ENCODE results near the gene CNTN2.

The CNTN2 gene

DNA sequence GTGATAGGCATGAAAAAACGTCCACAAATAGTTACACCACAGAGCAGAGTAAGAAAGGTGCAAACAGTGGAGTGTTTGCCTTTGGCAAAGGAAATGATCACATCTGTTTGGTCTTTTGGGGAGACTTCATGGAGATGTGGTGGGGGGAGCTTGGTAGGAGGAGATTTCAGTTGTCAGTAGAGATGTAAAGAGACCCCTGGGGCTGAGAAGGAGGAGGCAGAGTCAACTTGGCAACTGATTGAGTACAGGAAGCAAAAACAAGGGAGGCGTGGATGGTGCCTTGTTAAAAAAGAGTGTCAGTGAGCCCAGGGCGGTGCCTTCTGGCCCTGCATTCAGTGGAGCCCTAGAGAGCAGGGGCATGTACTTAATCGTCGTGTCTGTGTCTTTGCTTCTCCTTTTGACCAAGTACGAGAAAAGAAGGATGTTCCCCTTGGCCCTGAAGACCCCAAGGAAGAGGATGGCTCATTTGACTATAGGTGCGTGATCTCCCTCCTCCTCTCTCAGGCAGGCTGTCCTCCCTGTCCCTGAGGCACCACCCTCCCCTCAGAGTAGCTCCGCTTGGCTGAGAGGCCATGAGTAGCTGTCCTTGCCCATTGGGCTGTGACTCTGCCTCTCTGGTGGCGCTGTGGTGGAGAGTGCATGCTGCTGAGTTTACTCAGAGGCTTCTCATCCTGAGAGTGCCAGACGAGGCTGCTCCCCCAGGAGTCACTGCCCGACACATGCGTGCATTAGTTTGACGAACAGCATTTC is 30.4 kb upstream of the CNTN2 start:
- TF ChIP-seq, protein P1, sequence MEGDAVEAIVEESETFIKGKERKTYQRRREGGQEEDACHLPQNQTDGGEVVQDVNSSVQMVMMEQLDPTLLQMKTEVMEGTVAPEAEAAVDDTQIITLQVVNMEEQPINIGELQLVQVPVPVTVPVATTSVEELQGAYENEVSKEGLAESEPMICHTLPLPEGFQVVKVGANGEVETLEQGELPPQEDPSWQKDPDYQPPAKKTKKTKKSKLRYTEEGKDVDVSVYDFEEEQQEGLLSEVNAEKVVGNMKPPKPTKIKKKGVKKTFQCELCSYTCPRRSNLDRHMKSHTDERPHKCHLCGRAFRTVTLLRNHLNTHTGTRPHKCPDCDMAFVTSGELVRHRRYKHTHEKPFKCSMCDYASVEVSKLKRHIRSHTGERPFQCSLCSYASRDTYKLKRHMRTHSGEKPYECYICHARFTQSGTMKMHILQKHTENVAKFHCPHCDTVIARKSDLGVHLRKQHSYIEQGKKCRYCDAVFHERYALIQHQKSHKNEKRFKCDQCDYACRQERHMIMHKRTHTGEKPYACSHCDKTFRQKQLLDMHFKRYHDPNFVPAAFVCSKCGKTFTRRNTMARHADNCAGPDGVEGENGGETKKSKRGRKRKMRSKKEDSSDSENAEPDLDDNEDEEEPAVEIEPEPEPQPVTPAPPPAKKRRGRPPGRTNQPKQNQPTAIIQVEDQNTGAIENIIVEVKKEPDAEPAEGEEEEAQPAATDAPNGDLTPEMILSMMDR (IDR thresholded peaks at IDR 0.05; ENCODE audit: control extremely low read depth, extremely low read depth, low read depth, missing control alignments), result no peak
- no peak for DNase-seq (ENCODE audit: extremely low spot score)
- CTCF ChIA-PET, result interaction anchor here (2.7 kb wide), 1 partner anchor 49 kb away, joined by 17 read pairs; no protein-coding TSS in a partner anchor
- POLR2A ChIA-PET, result no interaction called here

DNA sequence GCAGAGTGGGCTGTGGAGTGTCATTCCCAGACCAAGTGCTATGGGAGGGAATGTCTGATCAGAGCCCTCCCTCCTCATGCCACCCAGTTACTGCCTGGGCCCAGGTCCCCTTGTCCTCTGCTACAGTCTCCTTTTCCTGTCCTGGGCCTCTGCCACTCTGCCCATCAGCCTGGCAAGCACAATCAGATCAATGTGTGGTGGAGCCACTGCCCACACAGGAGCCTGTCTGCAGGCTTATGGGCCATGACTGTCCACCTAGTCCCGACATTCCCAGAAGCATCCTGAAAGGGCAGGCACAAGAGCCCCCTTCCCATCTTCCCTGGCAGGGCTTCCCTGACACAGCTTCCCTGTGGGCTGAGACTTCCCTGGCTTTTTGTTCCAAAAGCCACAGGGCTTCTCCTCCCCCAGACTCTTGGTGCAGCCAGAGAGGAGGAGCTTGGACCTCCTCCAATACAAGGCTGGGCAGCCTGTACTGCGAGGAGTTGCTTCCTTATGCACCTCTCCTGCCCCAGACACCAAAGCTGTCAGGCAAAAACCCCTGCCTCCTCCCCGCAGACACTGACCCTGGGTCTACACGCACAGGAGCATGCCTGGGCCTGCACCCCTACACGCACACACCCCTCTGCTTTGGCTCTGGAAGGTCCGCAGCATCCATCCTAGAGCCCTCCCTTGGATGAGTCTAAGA is 29.2 kb upstream of the CNTN2 start:
- ChIA-PET POLR2A (no interaction called here), CTCF (interaction anchor here (1.0 to 2.7 kb wide), 3 partner anchors 27 to 48 kb away, joined by 3 to 17 read pairs (median 4); no protein-coding TSS in a partner anchor)
- no peak for DNase-seq (ENCODE audit: extremely low spot score)
- TF ChIP-seq, protein P1 (IDR thresholded peaks at IDR 0.05; ENCODE audit: control extremely low read depth, extremely low read depth, low read depth, missing control alignments), result no peak

DNA sequence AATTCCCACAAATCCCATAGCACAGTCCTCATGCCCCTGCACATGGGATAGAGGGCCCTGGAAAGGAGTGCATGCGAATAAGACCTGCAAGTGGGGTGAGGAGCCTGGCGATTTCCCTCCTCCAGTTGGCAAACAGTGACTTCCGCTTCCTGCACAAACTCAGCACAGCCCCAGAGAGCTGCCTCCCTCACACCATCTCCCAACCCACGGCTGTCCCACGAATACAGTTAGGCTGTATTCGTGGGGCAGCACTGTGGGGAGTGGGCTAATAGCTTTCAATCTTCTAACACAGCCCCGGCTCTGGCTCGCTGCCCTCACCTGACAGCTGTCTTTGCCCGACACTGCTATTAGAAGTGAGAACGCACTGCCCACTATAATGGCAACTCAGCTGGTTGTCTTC is 28.2 kb upstream of the CNTN2 start:
- ChIA-PET CTCF (interaction anchor here (1.0 to 2.7 kb wide), 3 partner anchors 38 to 339 kb away, joined by 3 to 17 read pairs (median 4); no protein-coding TSS in a partner anchor), POLR2A (no interaction called here)
- TF ChIP-seq, protein P1 (IDR thresholded peaks at IDR 0.05; ENCODE audit: control extremely low read depth, extremely low read depth, low read depth, missing control alignments), result no peak
- DNase-seq (ENCODE audit: extremely low spot score), result no peak

DNA sequence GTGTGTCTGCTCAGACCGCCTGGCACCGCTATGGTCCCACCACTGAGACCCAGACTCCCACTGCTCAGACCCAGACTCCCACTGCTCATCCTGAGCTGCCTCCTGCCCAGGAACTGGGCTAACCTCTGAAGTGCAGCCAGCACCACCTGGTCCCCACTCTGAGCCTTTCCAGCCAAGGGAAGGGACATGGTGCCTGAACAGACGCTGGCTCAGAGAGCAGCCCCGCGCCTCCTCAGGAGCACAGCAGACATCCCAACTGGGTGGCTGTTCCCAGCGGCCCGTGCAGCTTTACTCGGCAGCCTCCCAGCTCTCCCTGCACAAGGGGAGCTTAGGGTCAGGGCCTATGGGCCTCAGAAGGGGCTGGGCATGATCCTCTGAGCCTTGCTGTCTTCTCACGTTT is 27.8 kb upstream of the CNTN2 start:
- TF ChIP-seq, protein P1 (IDR thresholded peaks at IDR 0.05; ENCODE audit: control extremely low read depth, extremely low read depth, low read depth, missing control alignments), result no peak
- CTCF ChIA-PET, result interaction anchor here (1.0 to 2.7 kb wide), 4 partner anchors 26 to 339 kb away, joined by 3 to 17 read pairs (median 4); no protein-coding TSS in a partner anchor
- POLR2A ChIA-PET, result no interaction called here
- DNase-seq (ENCODE audit: extremely low spot score), result no peak

DNA sequence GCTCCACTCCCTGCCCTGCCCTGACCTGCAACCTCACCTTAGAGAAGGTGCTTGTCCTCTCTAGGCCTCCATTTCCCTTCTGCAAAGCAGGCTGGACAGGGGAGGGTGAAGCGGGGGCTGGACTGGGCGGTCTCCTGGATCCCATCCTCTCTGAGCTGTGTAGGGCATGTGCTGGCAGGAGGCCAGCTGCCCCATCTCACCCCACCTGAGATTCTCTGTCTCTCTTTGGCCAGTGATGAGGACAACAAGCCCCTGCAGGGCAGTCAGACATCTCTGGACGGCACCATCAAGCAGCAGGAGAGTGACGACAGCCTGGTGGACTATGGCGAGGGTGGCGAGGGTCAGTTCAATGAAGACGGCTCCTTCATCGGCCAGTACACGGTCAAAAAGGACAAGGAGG is 26.9 kb upstream of the CNTN2 start:
- no peak for DNase-seq (ENCODE audit: extremely low spot score)
- ChIA-PET CTCF (interaction anchor here (1.4 kb wide), 1 partner anchor 27 kb away, joined by 3 read pairs; no protein-coding TSS in a partner anchor), POLR2A (no interaction called here)
- TF ChIP-seq, protein P1 (IDR thresholded peaks at IDR 0.05; ENCODE audit: control extremely low read depth, extremely low read depth, low read depth, missing control alignments), result no peak

DNA sequence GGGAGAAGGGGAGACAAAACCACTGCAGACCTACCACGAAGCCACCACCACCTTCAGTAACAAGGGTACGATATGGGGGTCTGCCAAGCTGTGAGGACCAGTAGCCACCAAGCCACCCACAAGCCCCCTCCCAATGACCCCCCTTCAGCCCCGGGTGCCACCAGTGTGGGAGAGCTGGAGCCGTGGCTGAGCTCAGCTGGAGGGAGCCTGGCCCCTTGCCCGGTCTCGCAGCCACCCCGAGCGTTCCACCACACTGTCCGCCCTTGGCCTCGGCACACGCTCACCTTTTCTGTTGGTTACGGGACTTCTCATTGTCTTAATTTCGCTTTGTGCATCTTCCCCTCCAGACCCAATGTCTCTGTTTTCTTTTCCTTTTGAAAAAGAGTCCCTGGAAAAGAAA is 26.4 kb upstream of the CNTN2 start:
- TF ChIP-seq, protein P1 (IDR thresholded peaks at IDR 0.05; ENCODE audit: control extremely low read depth, extremely low read depth, low read depth, missing control alignments), result no peak
- ChIA-PET POLR2A (no interaction called here), CTCF (interaction anchor here (1.4 kb wide), 1 partner anchor 27 kb away, joined by 3 read pairs; no protein-coding TSS in a partner anchor)
- DNase-seq (ENCODE audit: extremely low spot score), result no peak

Data from GM10248 (cell line).